Stomach (tissue), 9 donors: Measurements from ENCODE around the gene NME2. TPM values are rescaled to one million over a fixed set of nuclear protein-coding genes. Genes with fewer than 3 reads are reported as not detected.

Experiments
- DNase-seq, 2 donors: peaks; one replicate each; pipeline versions ENCODE4 v3.0.0 to v3.0.0-alpha.2; 2013 to 2019
- H3K27ac ChIP-seq, 5 donors: fragments of 200-600 bp in 4 of 5; sonication (generic) in 4 of 5; one replicate each; pipeline ENCODE4 v1.5.1; 2013 to 2019; ENCODE audit warnings: mild to moderate bottlenecking in 1 of 5, moderate library complexity in 1 of 5
- H3K27me3 ChIP-seq, 3 donors: fragments of 200-600 bp; sonication (generic); one replicate each; pipeline ENCODE4 v1.5.1; 2017 to 2019; ENCODE audit warnings: mixed run types in 1 of 3
- H3K36me3 ChIP-seq, 4 donors: fragments of 200-600 bp; sonication (generic); 1 replicate in 3 of 4; 2 replicates in 1 of 4; pipeline ENCODE4 v1.5.1; 2016 to 2019
- H3K4me1 ChIP-seq, 4 donors: fragments of 200-600 bp; sonication (generic); one replicate each; pipeline ENCODE4 v1.5.1; 2016 to 2019
- H3K4me3 ChIP-seq, 4 donors: fragments of 200-600 bp; sonication (generic) in 3 of 4; one replicate each; pipeline ENCODE4 v1.5.1; 2016 to 2019; ENCODE audit warnings: mild to moderate bottlenecking in 1 of 4
- H3K9me3 ChIP-seq, 4 donors: fragments of 200-600 bp; sonication (generic); one replicate each; pipeline ENCODE4 v1.5.1; 2016 to 2019
- EP300 ChIP-seq: sonication (generic); formaldehyde crosslinking; IDR thresholded peaks from one replicate; pipeline ENCODE4 v1.6.1; 2017; ENCODE audit warnings: antibody characterized with exemption
- POLR2A ChIP-seq, 4 donors: fragments of 450-650 bp; IDR thresholded peaks; one replicate each; pipeline ENCODE4 v1.6.1; 2016; ENCODE audit warnings: antibody characterized with exemption in 4 of 4, control low read depth in 2 of 4, mild to moderate bottlenecking in 1 of 4, moderate library complexity in 1 of 4
- POLR2AphosphoS5 ChIP-seq, 3 donors: sonication (generic); formaldehyde crosslinking; IDR thresholded peaks; one replicate each; pipeline ENCODE4 v1.6.1; 2016; ENCODE audit warnings: antibody characterized with exemption in 3 of 3
- WGBS, 5 donors: extraction: QIAGEN DNeasy Blood & Tissue Kit in 3 of 5; methylation state at CpG; one replicate each; pipeline versions ENCODE4 v1.1.5 to v1.1.7; 2013 to 2018; 5-methylcytosine and 5-hydroxymethylcytosine counted together
- intact Hi-C: fragments of 100-400 bp; cut with DNase I; formaldehyde crosslinking; loops from one replicate; pipeline ENCODE4 v1.15.1; 2023; ENCODE audit warnings: low total_unique reads
- polyA plus RNA-seq, 3 donors: library from polyadenylated mRNA; stranded (reverse); fragments of 200-250 nt; gene quantifications; one replicate each; pipeline ENCODE4 v1.2.3, GENCODE V29; 2013
- total RNA-seq, 5 donors: library from RNA; depleted of rRNA; stranded (reverse); fragments of >200 nt; gene quantifications; one replicate each; pipeline versions ENCODE4 v1.1.0 to v1.2.3, GENCODE V29; 2014 to 2016
- TF ChIP-seq, protein P1 (sequence below), 7 experiments: fragments of 450-650 bp in 4 of 7; fragments of 200-600 bp in 3 of 7; sonication (generic) in 3 of 7; IDR thresholded peaks; one replicate each; pipeline ENCODE4 v1.5.1; 2016 to 2019; ENCODE audit warnings: antibody characterized with exemption in 7 of 7, control low read depth in 2 of 7, mild to moderate bottlenecking in 1 of 7
- donor health status: healthy with polysubstance abuse.
- donor health status: Bipolar disorder and iron deficiency.
- donor health status: healthy.

Gene NME2
- total and polyA plus RNA-seq, 8 donors = 127 to 877 (median 305) TPM

DNA sequence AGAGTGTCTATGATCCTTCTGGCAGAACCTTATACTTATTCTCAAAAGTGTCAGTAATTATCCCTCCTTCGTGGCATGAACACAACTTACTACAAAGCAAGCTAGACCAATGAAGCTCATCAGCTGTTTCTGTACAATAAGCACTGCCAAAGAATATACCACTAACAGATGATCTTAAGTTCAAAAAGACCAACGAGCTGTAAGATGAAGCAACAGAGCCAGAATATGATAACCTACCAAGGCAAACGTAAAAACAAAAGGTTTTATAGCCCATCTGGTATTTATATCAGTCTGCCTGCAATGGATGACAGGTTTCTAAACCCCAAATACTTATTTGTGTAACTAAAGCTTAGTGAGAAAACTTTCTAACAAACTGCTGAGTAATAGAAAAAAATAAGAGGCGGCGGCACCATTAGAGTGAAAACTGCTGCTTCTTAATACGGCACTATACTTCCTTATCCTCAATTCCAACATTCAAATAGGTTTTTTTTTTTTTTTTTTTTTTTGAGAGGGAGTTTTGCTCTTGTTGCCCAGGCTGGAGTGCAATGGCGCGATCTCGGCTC, 22.1 kb downstream of the NME2 start:
- peaks cover 0 to 4% (median 0%) of the 10 kb centered on the region in 4 donors for H3K4me1 ChIP-seq
- H3K27ac ChIP-seq = no peak overlapping the region
- H3K9me3 ChIP-seq = no peaks in the 10 kb centered on the region
- H3K4me3 ChIP-seq = no peak overlapping the region
- no peaks in the 10 kb centered on the region for H3K27me3 ChIP-seq
- no peak for TF ChIP-seq POLR2A (IDR thresholded peaks at IDR 0.05)
- no peak for TF ChIP-seq POLR2AphosphoS5 (IDR thresholded peaks at IDR 0.05)
- TF ChIP-seq, protein P1, sequence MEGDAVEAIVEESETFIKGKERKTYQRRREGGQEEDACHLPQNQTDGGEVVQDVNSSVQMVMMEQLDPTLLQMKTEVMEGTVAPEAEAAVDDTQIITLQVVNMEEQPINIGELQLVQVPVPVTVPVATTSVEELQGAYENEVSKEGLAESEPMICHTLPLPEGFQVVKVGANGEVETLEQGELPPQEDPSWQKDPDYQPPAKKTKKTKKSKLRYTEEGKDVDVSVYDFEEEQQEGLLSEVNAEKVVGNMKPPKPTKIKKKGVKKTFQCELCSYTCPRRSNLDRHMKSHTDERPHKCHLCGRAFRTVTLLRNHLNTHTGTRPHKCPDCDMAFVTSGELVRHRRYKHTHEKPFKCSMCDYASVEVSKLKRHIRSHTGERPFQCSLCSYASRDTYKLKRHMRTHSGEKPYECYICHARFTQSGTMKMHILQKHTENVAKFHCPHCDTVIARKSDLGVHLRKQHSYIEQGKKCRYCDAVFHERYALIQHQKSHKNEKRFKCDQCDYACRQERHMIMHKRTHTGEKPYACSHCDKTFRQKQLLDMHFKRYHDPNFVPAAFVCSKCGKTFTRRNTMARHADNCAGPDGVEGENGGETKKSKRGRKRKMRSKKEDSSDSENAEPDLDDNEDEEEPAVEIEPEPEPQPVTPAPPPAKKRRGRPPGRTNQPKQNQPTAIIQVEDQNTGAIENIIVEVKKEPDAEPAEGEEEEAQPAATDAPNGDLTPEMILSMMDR (IDR thresholded peaks at IDR 0.05) = no peak
- no peak for TF ChIP-seq EP300
- intact Hi-C loops = no loop called here
- H3K36me3 ChIP-seq = peaks cover 17 to 94% (median 83%) of the 10 kb centered on the region in 4 donors
- 81 to 89% (median 88%) methylated on average over 9 of the region's 9 CpGs for WGBS, 5 donors
- DNase-seq = no peak

DNA sequence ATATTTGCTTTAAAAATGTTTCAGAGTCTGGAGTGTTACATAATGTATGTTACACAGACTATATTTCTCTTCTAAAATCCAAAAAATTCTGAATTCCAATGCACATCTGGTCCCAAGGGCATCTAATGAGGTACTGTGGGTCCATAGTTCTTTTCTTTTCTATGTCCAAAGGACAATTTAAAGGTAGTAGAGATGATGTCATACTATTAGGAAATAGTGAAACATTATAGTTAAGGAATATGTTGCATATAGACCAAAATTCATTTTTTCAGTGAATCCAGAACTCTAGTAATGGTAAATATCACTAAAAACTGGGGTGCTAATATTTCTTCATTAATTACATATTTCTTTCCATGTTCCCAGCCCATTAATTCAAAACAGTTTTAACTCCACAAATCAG, 23.0 kb downstream of the NME2 start:
- Histone ChIP-seq H3K4me3 (no peak overlapping the region), H3K4me1 (peaks cover 0 to 2% (median 0%) of the 10 kb centered on the region in 4 donors), H3K27me3 (no peaks in the 10 kb centered on the region), H3K27ac (no peak overlapping the region), H3K9me3 (no peaks in the 10 kb centered on the region), H3K36me3 (peaks cover 24 to 94% (median 84%) of the 10 kb centered on the region in 4 donors)
- intact Hi-C loops = no loop called here
- TF ChIP-seq POLR2A (IDR thresholded peaks at IDR 0.05) (no peak), POLR2AphosphoS5 (IDR thresholded peaks at IDR 0.05) (no peak), EP300 (no peak)
- TF ChIP-seq, protein P1 (IDR thresholded peaks at IDR 0.05) = no peak
- DNase-seq = no peak

DNA sequence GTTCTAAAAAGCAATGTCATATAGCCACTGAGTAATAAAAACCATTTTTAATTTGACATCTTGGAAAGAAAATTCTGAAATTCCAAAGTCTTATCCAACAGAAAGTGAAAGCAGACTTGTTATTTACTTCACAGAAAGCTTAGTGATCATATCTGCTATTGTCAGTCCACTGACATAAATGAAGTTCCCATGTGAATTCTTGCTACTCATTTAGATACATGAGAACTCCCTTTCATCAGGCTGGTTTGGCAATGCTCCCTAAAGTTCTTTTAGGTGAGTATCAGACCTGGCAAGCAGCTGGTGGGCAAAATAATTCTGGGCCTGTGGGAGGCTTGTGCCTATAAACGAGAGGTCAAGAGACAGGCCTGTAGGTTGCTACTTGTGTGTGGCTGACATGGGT, 23.4 kb downstream of the NME2 start:
- Histone ChIP-seq H3K36me3 (peaks cover 24 to 97% (median 85%) of the 10 kb centered on the region in 4 donors), H3K27ac (no peak overlapping the region), H3K9me3 (no peaks in the 10 kb centered on the region), H3K4me3 (no peak overlapping the region), H3K4me1 (no peaks in the 10 kb centered on the region), H3K27me3 (no peaks in the 10 kb centered on the region)
- WGBS, 5 donors = 64 to 89% (median 80%) methylated on average over 1 of the region's 1 CpG
- DNase-seq = no peak
- TF ChIP-seq POLR2A (IDR thresholded peaks at IDR 0.05) (no peak), POLR2AphosphoS5 (IDR thresholded peaks at IDR 0.05) (no peak), EP300 (no peak)
- TF ChIP-seq, protein P1 (IDR thresholded peaks at IDR 0.05) = no peak
- intact Hi-C loops = no loop called here

DNA sequence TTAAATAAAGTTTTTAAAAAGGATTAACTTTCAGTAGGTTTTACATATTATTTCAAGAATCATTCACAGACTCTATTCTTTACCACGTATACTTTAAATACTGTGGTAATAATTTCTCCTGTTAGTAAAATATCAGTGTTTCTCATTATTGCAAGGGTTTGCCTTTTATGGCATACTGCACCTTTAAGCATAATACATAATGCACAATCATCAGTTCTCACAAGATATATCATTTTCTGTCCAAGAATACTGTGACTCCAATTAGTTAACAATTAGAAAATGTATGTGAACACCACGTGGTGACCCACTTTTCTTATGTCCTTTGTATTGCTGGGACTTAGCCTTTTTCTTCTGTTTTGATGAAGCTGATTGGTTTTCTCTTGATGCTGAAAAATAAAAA, 25.7 kb downstream of the NME2 start:
- no peak for TF ChIP-seq POLR2AphosphoS5 (IDR thresholded peaks at IDR 0.05)
- TF ChIP-seq, protein P1 (IDR thresholded peaks at IDR 0.05) = no peak
- TF ChIP-seq POLR2A (IDR thresholded peaks at IDR 0.05) = no peak
- no peak for TF ChIP-seq EP300
- H3K36me3 ChIP-seq = peaks cover 23 to 97% (median 90%) of the 10 kb centered on the region in 4 donors
- no peak overlapping the region for H3K27ac ChIP-seq
- no peaks in the 10 kb centered on the region for H3K9me3 ChIP-seq
- H3K27me3 ChIP-seq = no peaks in the 10 kb centered on the region
- no peak overlapping the region for H3K4me3 ChIP-seq
- DNase-seq = no peak
- intact Hi-C loops = no loop called here
- WGBS, 5 donors = 77 to 92% (median 87%) methylated on average over 2 of the region's 2 CpGs
- no peaks in the 10 kb centered on the region for H3K4me1 ChIP-seq
